IMR-90 (cell line): ENCODE measurements around the gene MAMLD1.
A peak's percentile ranks its signal among the peaks of the same experiment; 100 is the strongest.

Source experiments
- BHLHE40 ChIP-seq: fragments of 150-350 bp; IDR thresholded peaks from 2 replicates; pipeline ENCODE4 v1.6.1; 2016; ENCODE audit warnings: mild to moderate bottlenecking, low read depth, low read length
- CEBPB ChIP-seq: IDR thresholded peaks from 2 replicates; pipeline ENCODE4 v1.6.1; 2012; ENCODE audit warnings: low read depth, low read length, improper control_type of control experiment
- CHD1 ChIP-seq: IDR thresholded peaks from 2 replicates; pipeline ENCODE4 v1.6.1; 2012; ENCODE audit warnings: low read depth, low read length, improper control_type of control experiment
- CTCF ChIP-seq: conservative IDR thresholded peaks from 2 replicates; pipeline ENCODE4 v1.5.1; 2012; ENCODE audit warnings: mild to moderate bottlenecking, low read depth, low read length, improper control_type of control experiment
- FOS ChIP-seq: fragments of 150-350 bp; IDR thresholded peaks from 2 replicates; pipeline ENCODE4 v1.6.1; 2016; ENCODE audit warnings: low read depth, low read length
- MAFK ChIP-seq: IDR thresholded peaks from 2 replicates; pipeline ENCODE4 v1.6.1; 2012; ENCODE audit warnings: low read depth, low read length, improper control_type of control experiment
- MXI1 ChIP-seq: IDR thresholded peaks from 2 replicates; pipeline ENCODE4 v1.6.1; 2012; ENCODE audit warnings: low read depth, mild to moderate bottlenecking, low read length, moderate library complexity, borderline replicate concordance
- NFE2L2 ChIP-seq: fragments of 150-350 bp; IDR thresholded peaks from 2 replicates; pipeline ENCODE4 v1.6.1; 2016; ENCODE audit warnings: low read depth, mild to moderate bottlenecking, low read length
- POLR2A ChIP-seq: IDR thresholded peaks from 2 replicates; pipeline ENCODE4 v1.6.1; 2012; ENCODE audit warnings: mild to moderate bottlenecking, low read depth, low read length
- RAD21 ChIP-seq: IDR thresholded peaks from 2 replicates; pipeline ENCODE4 v1.6.1; 2012; ENCODE audit warnings: low read length, improper control_type of control experiment
- RCOR1 ChIP-seq: IDR thresholded peaks from 2 replicates; pipeline ENCODE4 v1.6.1; 2012; ENCODE audit warnings: mild to moderate bottlenecking, low read length, improper control_type of control experiment; ENCODE audit not compliant: insufficient replicate concordance
- RFX5 ChIP-seq: IDR thresholded peaks from 2 replicates; pipeline ENCODE4 v1.8.0; 2012; ENCODE audit warnings: low read depth, mild to moderate bottlenecking, low read length, moderate library complexity
- SMC3 ChIP-seq: fragments of 150-350 bp; IDR thresholded peaks from 2 replicates; pipeline ENCODE4 v1.6.1; 2016; ENCODE audit warnings: low read depth, mild to moderate bottlenecking, antibody characterized with exemption, low read length, moderate library complexity
- USF2 ChIP-seq: fragments of 150-350 bp; IDR thresholded peaks from 2 replicates; pipeline ENCODE4 v1.6.1; 2017; ENCODE audit warnings: mild to moderate bottlenecking, antibody characterized with exemption, low read length, low read depth

- TF ChIP-seq POLR2A (peak; percentile 42), USF2 (no peak), CTCF (no peak), CEBPB (peak; percentile 22; the same call in 1 of the 2 replicates), NFE2L2 (no peak), MXI1 (no peak), RAD21 (0 out of 2 replicates have a peak, but pooled peaks have one; percentile 10), SMC3 (no peak), MAFK (peak; percentile 63), RCOR1 (no peak), BHLHE40 (no peak), RFX5 (no peak), FOS (no peak), CHD1 (no peak)
Observed at GRCh38 chrX:150366951-150367545, 3.9 kb downstream of the MAMLD1 start.
